ENCODE data around the gene SHC3.
"Not testable (repeated sequence)": the region's sequence is repeated elsewhere in the genome, so short reads cannot be mapped to it uniquely, and the experiment has no call there.

SHC3 gene
- total RNA-seq, result 0 to 0.30 reads per million in 2 experiments

- DNase-seq (ENCODE audit: low read depth), result no peak
Measured at GRCh38 chr9:89177944-89178829, at the start of gene SHC3. SHC3 (minus strand) TSS chr9:89178818; CDS start chr9:89178460, 358 bp downstream.

DNA sequence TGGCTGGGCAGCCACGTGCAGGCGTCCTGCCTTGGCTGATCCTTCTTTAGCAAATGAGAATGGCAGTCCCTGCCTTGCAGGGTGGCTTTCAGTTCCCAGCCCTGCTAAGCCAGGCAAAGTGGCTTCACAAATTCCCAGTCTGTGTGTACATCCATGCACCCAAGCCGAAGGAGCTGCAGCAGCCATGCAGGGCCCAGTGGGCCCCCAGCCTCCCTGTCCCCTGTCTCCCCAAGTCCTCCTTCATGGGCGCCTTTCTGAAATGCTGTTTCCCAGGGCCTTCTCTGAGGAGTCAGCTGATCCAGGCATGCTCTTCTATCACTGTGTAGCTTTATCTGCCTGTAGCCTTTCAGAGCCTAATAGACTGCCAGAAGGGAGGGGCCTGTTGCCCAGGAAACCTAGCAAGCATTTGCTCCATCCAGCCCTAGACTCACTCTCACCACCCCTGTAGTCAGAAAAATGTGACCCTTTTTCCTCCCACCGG lies 47.4 kb upstream of the SHC3 start:
- no peak for DNase-seq (ENCODE audit: low read depth)

GRCh38 chr9:89225587-89225986 lies 47.0 kb upstream of the SHC3 start:
- no peak for DNase-seq (ENCODE audit: low read depth)

DNA sequence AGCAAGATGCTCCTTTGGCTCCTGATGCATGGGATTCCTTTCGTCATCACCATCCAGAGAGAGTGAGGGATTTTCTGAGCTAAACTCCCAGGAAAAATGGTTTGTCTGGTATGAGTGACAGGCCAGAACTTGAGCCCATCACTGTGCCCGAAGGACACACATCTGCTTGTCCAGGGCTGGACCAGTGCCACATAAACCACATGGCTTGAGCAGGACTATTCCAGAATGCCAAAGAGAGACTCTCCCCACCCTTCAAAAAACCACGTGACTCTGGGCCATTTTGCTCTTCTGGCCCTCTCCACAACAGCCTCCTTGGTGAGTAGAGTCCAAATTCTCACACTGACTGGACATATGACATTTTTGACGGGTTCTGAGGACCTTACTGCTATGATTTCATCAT lies 46.4 kb upstream of the SHC3 start:
- DNase-seq (ENCODE audit: low read depth), result no peak

- DNase-seq (ENCODE audit: low read depth), result no peak
Measured at GRCh38 chr9:89224633-89225032, 46.0 kb upstream of the SHC3 start.

- no peak for DNase-seq (ENCODE audit: low read depth)
Measured at GRCh38 chr9:89223396-89223977, 44.9 kb upstream of the SHC3 start.

DNA sequence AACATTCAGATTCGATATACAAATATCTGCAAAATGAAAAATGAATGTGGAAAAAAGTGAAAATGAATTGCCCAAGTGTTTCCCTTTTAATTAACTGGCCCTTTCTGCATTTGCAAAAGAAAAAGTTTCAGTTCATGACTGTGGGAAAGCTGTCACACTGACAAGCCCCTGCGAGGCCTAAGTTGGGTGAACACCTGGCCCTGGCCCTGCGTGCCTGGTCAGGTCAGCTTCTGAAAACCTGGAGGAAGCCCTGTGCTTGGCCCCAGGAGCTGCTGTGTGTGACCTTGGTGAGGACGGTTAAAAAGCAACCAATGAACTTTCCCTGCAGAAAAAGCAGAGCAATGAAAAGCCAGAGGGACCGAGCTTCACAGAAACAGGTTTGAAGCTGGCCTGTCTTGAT lies 41.0 kb upstream of the SHC3 start:
- no peak for DNase-seq (ENCODE audit: low read depth)

GRCh38 chr9:89218040-89218928 lies 39.7 kb upstream of the SHC3 start:
- no peak for DNase-seq (ENCODE audit: low read depth)

GRCh38 chr9:89215342-89215741 lies 36.7 kb upstream of the SHC3 start:
- no peak for DNase-seq (ENCODE audit: low read depth)

DNA sequence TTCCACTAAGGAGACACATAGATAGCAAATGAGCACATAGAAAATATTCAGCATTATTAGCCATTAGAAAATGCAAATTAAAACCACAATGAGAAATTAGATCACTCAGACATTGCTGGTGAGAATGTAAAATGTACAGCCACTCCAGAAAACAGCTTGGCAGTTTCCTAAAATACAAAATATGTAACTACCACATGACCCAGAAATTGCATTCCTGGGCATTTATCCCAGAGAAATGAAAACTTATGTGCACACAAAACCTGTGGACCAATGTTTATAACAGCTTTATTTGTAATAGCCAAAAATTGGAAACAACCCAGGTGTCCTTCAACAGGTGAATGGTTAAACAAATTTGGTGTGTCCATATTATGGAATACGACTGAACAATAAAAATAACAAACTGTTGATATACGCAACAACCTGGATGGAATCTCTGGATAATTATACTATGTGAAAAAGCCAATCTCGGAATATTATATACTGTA lies 34.8 kb upstream of the SHC3 start:
- DNase-seq (ENCODE audit: low read depth), result no peak

GRCh38 chr9:89212171-89212570 lies 33.6 kb upstream of the SHC3 start:
- no peak for DNase-seq (ENCODE audit: low read depth)

GRCh38 chr9:89209311-89209710 lies 30.7 kb upstream of the SHC3 start:
- not testable (repeated sequence) for DNase-seq (ENCODE audit: low read depth)

DNA sequence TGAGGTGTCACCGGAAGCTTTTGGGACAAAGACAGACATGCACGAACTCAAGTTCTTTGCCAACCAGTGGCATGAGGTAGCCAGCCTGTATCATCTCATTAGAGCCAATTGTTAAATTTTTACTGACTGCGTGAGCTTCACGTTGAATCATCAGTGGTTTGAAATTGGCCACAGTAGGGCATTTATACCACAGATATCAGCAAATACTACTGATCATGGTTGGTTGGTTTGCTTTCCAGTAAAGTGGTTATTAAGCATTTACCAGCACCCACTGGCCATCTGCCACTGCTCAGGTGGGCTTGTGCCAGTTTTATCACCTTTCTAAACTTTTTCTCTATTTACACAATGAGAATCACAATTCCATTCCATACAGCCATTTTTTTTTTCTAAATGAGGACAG lies 28.4 kb upstream of the SHC3 start:
- no peak for DNase-seq (ENCODE audit: low read depth)

GRCh38 chr9:89204801-89205200 lies 26.2 kb upstream of the SHC3 start:
- no peak for DNase-seq (ENCODE audit: low read depth)

DNA sequence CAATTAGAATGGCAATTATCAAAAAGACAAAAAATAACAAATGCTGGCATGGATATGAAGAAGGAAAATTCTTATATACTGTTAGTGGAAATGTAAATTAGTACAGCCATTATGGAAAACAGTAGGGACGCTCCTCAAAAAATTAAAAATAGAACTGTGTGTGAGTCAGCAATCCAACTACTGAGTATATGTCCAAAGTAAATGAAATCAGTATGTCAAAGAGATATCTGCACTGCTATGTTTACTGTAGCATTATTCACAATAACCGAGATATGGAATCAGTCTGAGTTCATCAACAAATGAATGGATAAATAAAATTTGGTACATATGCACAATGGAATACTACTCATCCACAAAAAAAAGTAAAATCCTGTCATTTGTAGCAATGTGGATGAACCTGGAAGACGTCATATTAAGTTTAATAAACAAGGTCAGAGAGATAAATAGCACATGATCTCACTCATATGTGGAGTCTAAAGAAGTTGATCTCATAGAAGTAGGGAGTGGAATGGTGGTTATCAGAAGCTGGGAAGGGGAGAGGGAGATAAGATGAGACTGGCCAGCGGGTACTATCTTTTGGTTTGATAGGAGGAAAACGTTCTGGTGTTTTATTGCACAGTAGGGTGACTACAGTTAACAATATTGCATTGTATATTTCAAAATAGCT lies 16.6 kb upstream of the SHC3 start:
- no peak for DNase-seq (ENCODE audit: low read depth)

DNA sequence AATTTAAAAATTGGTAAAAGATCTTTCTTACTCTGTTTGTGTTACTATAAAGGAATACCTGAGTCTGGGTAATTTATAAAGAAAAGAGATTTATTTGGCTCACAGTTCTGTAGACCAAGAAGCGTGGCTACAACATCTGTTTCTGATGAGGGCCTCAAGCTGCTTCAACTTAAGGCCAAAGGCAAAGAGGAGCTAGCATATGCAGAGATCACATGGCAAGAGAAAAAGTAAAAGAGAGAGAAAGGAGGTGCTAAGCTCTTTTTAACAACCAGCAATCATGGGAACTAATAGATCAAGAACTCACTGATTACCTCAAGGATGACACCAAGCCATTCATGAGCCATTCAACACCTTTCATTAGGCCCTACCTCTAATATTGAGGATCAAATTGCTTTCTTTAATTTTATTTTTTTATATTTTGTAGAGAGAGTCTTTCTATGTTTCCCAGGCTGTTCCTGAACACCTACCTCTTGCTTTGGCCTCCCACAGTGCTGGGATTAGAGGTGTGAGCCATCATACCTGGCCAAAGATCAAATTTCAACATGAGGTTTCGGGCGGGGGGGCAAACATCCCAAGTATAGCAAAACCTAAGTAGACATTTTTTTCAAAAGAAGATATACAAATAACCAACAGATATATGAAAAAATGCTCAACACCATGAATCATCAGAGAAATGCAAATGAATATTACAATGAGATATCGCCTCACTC lies 16.0 kb upstream of the SHC3 start:
- no peak for DNase-seq (ENCODE audit: low read depth)

DNA sequence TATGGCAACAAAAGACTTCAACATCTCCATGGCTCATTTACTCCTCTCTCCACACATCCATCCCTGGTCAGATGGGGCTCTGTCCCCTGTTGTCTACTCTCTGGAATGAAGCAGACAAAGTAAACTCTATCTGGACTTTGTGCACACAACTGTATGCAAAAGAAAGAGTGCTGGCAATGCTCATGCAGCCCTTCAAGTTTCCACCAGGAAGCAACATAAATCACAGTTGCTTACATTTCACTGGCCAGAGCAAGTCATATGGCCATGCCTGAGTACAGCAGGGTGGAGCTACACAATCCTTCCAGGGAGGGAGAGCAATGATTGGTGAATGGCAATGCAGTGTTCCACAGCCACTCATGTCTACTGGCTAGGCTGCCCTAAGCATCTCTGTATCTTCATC lies 12.4 kb upstream of the SHC3 start:
- no peak for DNase-seq (ENCODE audit: low read depth)

GRCh38 chr9:89189215-89189614 lies 10.6 kb upstream of the SHC3 start:
- no peak for DNase-seq (ENCODE audit: low read depth)

GRCh38 chr9:89187950-89188349 lies 9.3 kb upstream of the SHC3 start:
- no peak for DNase-seq (ENCODE audit: low read depth)

DNA sequence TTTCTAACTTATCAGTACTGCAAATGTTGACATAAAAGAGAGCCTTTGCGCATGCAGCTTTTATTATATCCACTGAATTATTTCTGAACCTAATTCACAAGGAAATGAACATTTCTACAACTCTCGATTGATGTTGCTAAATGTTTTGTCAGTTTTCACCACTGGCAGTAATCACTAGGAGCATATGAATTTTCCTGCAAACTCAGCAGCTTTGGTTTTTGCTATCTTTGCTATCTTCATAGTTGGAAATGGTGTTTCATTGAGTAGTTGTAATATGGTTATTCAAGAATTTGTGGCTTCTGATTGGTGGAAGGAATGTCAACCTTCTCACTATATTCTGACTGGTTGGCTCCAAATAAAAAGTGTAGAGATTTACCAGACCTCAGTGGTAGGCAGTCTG lies 8.9 kb upstream of the SHC3 start:
- no peak for DNase-seq (ENCODE audit: low read depth)

DNA sequence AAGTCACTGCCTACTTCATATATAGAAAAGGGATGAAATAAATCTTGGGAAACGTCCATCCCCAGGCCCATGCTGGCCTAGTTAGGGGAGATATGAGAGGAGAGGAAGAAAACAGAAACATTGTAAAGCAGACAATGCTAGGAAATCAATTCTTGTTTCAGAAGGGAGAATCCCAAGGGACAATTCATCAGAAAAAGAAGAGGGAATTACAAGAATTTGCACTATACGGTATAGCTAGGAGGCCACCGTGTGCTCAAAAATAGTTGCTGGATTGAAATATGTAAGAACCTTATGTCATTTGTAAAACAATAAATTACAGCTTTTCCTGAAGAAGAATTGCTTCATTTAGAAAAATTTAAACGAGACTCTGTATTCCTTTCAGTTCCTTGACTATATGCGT lies 8.3 kb upstream of the SHC3 start:
- no peak for DNase-seq (ENCODE audit: low read depth)

All from T follicular helper cell (primary cell).